Measurements from ENCODE around the gene CCDC141. TPM values are rescaled to one million over a fixed set of nuclear protein-coding genes. Genes with fewer than 3 reads are reported as not detected.

The CCDC141 gene
- polyA plus RNA-seq, 2 of the 4 experiments (the other 2 are of a cell fraction) = not detected

GRCh38 chr2:178943745-178944144, 106.2 kb downstream of the CCDC141 start:
- WGBS (ENCODE audit: missing lambda C conversion rate) = 16% methylated on average over 1 of the region's 1 CpG
- DNase-seq (ENCODE audit: low read depth in 1 of 2, low spot score in 1 of 2) = no peak
- CTCF ChIA-PET = no interaction called here
- H3K4me2 ChIP-seq = no peak overlapping the region
- POLR2A ChIA-PET = no interaction called here
- no peak for ATAC-seq
- H3K9me3 ChIP-seq = no peaks in the 10 kb centered on the region
- no peak overlapping the region for H3K27ac ChIP-seq
- no peak for TF ChIP-seq FOSL2 (IDR thresholded peaks at IDR 0.05)
- 0 out of 2 replicates have a peak, but pooled peaks have one; percentile 47 for TF ChIP-seq FOSL2 (CRISPR knock-in tag; IDR thresholded peaks at IDR 0.05)
- TF ChIP-seq ELK1 (IDR thresholded peaks at IDR 0.05; ENCODE audit: low read depth, low read length) = no peak
- no peak for TF ChIP-seq HES2 (IDR thresholded peaks at IDR 0.05)
- no peak for TF ChIP-seq ZSCAN20 (CRISPR knock-in tag; IDR thresholded peaks at IDR 0.05)
- no peak for TF ChIP-seq EHMT2 (IDR thresholded peaks at IDR 0.05; ENCODE audit: low read depth)
- TF ChIP-seq TFCP2L1 (CRISPR knock-in tag; IDR thresholded peaks at IDR 0.05) = no peak
- TF ChIP-seq REST (IDR thresholded peaks at IDR 0.05) = no peak
- TF ChIP-seq HOXB5 (CRISPR knock-in tag; IDR thresholded peaks at IDR 0.05) = no peak
- TF ChIP-seq NFE2L2 (conservative IDR thresholded peaks at IDR 0.05; ENCODE audit: low read length) = peak; percentile 44; the same call in 1 of the 2 replicates
- no peak for TF ChIP-seq RAD21 (conservative IDR thresholded peaks at IDR 0.05 in 1 of 2, IDR thresholded peaks at IDR 0.05 in 1 of 2)
- no peak for TF ChIP-seq BCL3 (IDR thresholded peaks at IDR 0.05)
- no peak for TF ChIP-seq USF2 (IDR thresholded peaks at IDR 0.05)
- no peak for TF ChIP-seq ATOH8 (CRISPR knock-in tag; IDR thresholded peaks at IDR 0.05; ENCODE audit: low read depth)
- no peaks in the 10 kb centered on the region for H3K4me1 ChIP-seq
- no peak for FAIRE-seq
- no peak overlapping the region for H3K4me3 ChIP-seq

- H3K9me3 ChIP-seq = no peaks in the 10 kb centered on the region
- no peak overlapping the region for H3K27ac ChIP-seq
- H3K4me2 ChIP-seq = no peak overlapping the region
- H3K4me3 ChIP-seq = no peak overlapping the region
- TF ChIP-seq HDAC2 (IDR thresholded peaks at IDR 0.05) (no peak), NFE2L2 (conservative IDR thresholded peaks at IDR 0.05; ENCODE audit: low read length) (no peak), MAZ (IDR thresholded peaks at IDR 0.05; ENCODE audit: borderline replicate concordance, low read depth, low read length) (no peak), BCL3 (IDR thresholded peaks at IDR 0.05) (no peak), JUN (IDR thresholded peaks at IDR 0.05) (no peak), E2F6 (IDR thresholded peaks at IDR 0.05; ENCODE audit: borderline replicate concordance, low read depth) (no peak), FOSL2 (IDR thresholded peaks at IDR 0.05) (no peak), FOSL2 (CRISPR knock-in tag; IDR thresholded peaks at IDR 0.05) (no peak), NR3C1 (IDR thresholded peaks at IDR 0.05) (no peak), KDM5A (IDR thresholded peaks at IDR 0.05) (no peak), POLR2AphosphoS2 (conservative IDR thresholded peaks at IDR 0.05; ENCODE audit: low read length) (no peak)
- DNase-seq (ENCODE audit: low read depth in 1 of 2, low spot score in 1 of 2) (no peak), FAIRE-seq (no peak), ATAC-seq (no peak)
- no peaks in the 10 kb centered on the region for H3K4me1 ChIP-seq
- ChIA-PET POLR2A (no interaction called here), CTCF (no interaction called here)
These were observed 115.4 kb downstream of the CCDC141 start for GRCh38 chr2:178934571-178934970.

All from A549 (cell line).